SK-N-SH (cell line): ENCODE measurements around the gene DHX16.

Experiments
- EZH2phosphoT487 ChIP-seq: fragments of 200-600 bp; sonication (generic); IDR thresholded peaks from 2 replicates; pipeline ENCODE4 v1.6.1; 2017; ENCODE audit warnings: low read depth, mixed run types, mild to moderate bottlenecking, antibody characterized with exemption, moderate library complexity, borderline replicate concordance
- JUND ChIP-seq: IDR thresholded peaks from 2 replicates; pipeline ENCODE4 v1.4.0; 2012
- POLR2AphosphoS5 ChIP-seq: IDR thresholded peaks from 2 replicates; pipeline ENCODE4 v1.6.1; 2012; ENCODE audit warnings: low read depth, low read length
- SMC3 ChIP-seq: IDR thresholded peaks from 2 replicates; pipeline ENCODE4 v1.6.1; 2012; ENCODE audit warnings: low read depth, low read length, improper control_type of control experiment
- TF ChIP-seq, protein P1 (sequence below): fragments of 200-600 bp; sonication (generic); IDR thresholded peaks from 2 replicates; pipeline ENCODE4 v1.6.1; 2017; ENCODE audit warnings: antibody characterized with exemption, mild to moderate bottlenecking, moderate library complexity

DNA sequence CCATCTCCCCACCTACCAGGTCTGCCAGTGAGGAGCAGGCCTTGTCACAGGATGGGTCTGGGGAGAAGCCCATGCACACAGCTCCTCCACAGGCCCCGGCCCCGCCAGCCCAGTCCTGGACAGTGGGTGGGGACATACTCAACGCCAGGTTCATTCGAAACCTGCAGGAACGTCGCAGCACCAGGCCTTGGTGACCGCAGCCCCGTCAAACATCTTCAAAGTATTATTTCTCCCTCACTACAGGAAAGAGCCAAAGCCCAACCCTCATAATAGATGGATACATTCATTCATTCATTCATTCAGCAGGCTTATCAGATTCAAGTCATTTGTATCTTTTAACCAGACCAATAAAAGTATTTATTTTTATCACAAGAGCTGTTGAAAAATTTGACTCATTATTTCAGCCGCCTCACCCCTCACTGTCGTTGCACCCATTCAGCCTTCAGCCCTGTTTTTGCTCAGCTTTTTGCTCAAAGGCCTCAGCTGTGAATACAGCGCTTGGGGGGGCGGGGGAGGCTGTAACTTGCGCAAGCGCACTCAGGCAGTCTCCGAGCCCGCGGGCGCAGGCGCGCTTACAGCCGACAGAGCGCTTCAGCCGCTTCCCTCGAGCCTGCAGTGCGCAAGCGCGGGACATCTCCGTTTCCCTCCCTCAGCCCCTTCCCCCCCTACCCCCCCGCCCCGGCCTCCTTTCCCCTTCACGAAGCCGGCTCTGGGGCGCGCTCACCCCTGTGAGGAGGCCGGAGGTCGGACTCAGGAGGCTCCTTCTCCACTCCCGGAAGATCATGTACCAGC is 26.2 kb downstream of the DHX16 start, which contains the start of gene C6orf136:
- TF ChIP-seq, protein P1, sequence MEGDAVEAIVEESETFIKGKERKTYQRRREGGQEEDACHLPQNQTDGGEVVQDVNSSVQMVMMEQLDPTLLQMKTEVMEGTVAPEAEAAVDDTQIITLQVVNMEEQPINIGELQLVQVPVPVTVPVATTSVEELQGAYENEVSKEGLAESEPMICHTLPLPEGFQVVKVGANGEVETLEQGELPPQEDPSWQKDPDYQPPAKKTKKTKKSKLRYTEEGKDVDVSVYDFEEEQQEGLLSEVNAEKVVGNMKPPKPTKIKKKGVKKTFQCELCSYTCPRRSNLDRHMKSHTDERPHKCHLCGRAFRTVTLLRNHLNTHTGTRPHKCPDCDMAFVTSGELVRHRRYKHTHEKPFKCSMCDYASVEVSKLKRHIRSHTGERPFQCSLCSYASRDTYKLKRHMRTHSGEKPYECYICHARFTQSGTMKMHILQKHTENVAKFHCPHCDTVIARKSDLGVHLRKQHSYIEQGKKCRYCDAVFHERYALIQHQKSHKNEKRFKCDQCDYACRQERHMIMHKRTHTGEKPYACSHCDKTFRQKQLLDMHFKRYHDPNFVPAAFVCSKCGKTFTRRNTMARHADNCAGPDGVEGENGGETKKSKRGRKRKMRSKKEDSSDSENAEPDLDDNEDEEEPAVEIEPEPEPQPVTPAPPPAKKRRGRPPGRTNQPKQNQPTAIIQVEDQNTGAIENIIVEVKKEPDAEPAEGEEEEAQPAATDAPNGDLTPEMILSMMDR, result no peak
- TF ChIP-seq EZH2phosphoT487, result no peak
- TF ChIP-seq JUND, result no peak; the same call in 1 of the 2 replicates
- no peak for TF ChIP-seq SMC3
- TF ChIP-seq POLR2AphosphoS5, result no peak
